Measurements from ENCODE around the gene AQP6.

AQP6 gene

GRCh38 chr12:49934505-49934904 lies 38.2 kb upstream of the AQP6 start:
- no peak for DNase-seq (ENCODE audit: low read depth)
- no peak overlapping the region for H3K4me3 ChIP-seq (ENCODE audit: control insufficient read depth, low read depth, low read length)
- no peak for TF ChIP-seq CTCF (conservative IDR thresholded peaks at IDR 0.05; ENCODE audit: control insufficient read depth, insufficient read depth, low read depth, low read length)

GRCh38 chr12:49936925-49937324 lies 35.8 kb upstream of the AQP6 start:
- peak; percentile 7 for DNase-seq (ENCODE audit: low read depth)
- TF ChIP-seq CTCF (conservative IDR thresholded peaks at IDR 0.05; ENCODE audit: control insufficient read depth, insufficient read depth, low read depth, low read length): no peak
- H3K4me3 ChIP-seq (ENCODE audit: control insufficient read depth, low read depth, low read length): no peak overlapping the region

- DNase-seq (ENCODE audit: low read depth): no peak
- TF ChIP-seq CTCF (conservative IDR thresholded peaks at IDR 0.05; ENCODE audit: control insufficient read depth, insufficient read depth, low read depth, low read length): no peak
- no peak overlapping the region for H3K4me3 ChIP-seq (ENCODE audit: control insufficient read depth, low read depth, low read length)
Measured at GRCh38 chr12:49937639-49938300, 35.0 kb upstream of the AQP6 start.

- no peak for TF ChIP-seq CTCF (conservative IDR thresholded peaks at IDR 0.05; ENCODE audit: control insufficient read depth, insufficient read depth, low read depth, low read length)
- DNase-seq (ENCODE audit: low read depth): no peak
- no peak overlapping the region for H3K4me3 ChIP-seq (ENCODE audit: control insufficient read depth, low read depth, low read length)
Measured at GRCh38 chr12:49939307-49939706, 33.4 kb upstream of the AQP6 start.

GRCh38 chr12:49939707-49940106 lies 33.0 kb upstream of the AQP6 start:
- no peak for DNase-seq (ENCODE audit: low read depth)
- no peak for TF ChIP-seq CTCF (conservative IDR thresholded peaks at IDR 0.05; ENCODE audit: control insufficient read depth, insufficient read depth, low read depth, low read length)

GRCh38 chr12:49941556-49942511 lies 30.9 kb upstream of the AQP6 start:
- DNase-seq (ENCODE audit: low read depth): no peak
- no peak overlapping the region for H3K4me3 ChIP-seq (ENCODE audit: control insufficient read depth, low read depth, low read length)
- TF ChIP-seq CTCF (conservative IDR thresholded peaks at IDR 0.05; ENCODE audit: control insufficient read depth, insufficient read depth, low read depth, low read length): no peak

More at GRCh38 chr12:49939707-49940106, 33.0 kb upstream of the AQP6 start:
- no peak overlapping the region for H3K4me3 ChIP-seq (ENCODE audit: control insufficient read depth, low read depth, low read length)
